ENCODE results near the gene SLC1A5. TPM values are rescaled to one million over a fixed set of nuclear protein-coding genes. Genes with fewer than 3 reads are reported as not detected.

Gene SLC1A5
- total RNA-seq, 1 donor = 354 TPM

GRCh38 chr19:46802152-46802551, 13.8 kb upstream of the SLC1A5 start:
- Histone ChIP-seq H3K27ac (ENCODE audit: low read depth, low read length) (no peak overlapping the region), H3K79me2 (ENCODE audit: insufficient read depth, low read length) (no peaks in the 10 kb centered on the region), H4K20me1 (ENCODE audit: insufficient read depth, low read length) (no peaks in the 10 kb centered on the region), H3K4me1 (ENCODE audit: insufficient read depth, low read length) (no peaks in the 10 kb centered on the region), H3K36me3 (ENCODE audit: insufficient read depth, low read length) (no peaks in the 10 kb centered on the region), H3K9me3 (ENCODE audit: low read depth, low read length) (no peaks in the 10 kb centered on the region), H3K27me3 (ENCODE audit: insufficient read depth, low read length) (no peaks in the 10 kb centered on the region), H2AFZ (ENCODE audit: low read length) (no peak overlapping the region), H3K4me2 (ENCODE audit: insufficient read depth, low read length) (no peak overlapping the region), H3K4me3 (ENCODE audit: insufficient read depth, low read length) (no peak overlapping the region)
- no peak for TF ChIP-seq CTCF (IDR thresholded peaks at IDR 0.05; ENCODE audit: extremely low read depth, low read depth, low read length)
- no peak for DNase-seq (ENCODE audit: insufficient read length, low spot score, missing footprints)

GRCh38 chr19:46798713-46799112, 10.3 kb upstream of the SLC1A5 start:
- no peak for DNase-seq (ENCODE audit: insufficient read length, low spot score, missing footprints)
- no peak for TF ChIP-seq CTCF (IDR thresholded peaks at IDR 0.05; ENCODE audit: extremely low read depth, low read depth, low read length)
- Histone ChIP-seq H3K27me3 (ENCODE audit: insufficient read depth, low read length) (no peaks in the 10 kb centered on the region), H4K20me1 (ENCODE audit: insufficient read depth, low read length) (no peaks in the 10 kb centered on the region), H3K36me3 (ENCODE audit: insufficient read depth, low read length) (no peaks in the 10 kb centered on the region), H3K4me2 (ENCODE audit: insufficient read depth, low read length) (no peak overlapping the region), H3K9me3 (ENCODE audit: low read depth, low read length) (no peaks in the 10 kb centered on the region), H3K27ac (ENCODE audit: low read depth, low read length) (no peak overlapping the region), H3K79me2 (ENCODE audit: insufficient read depth, low read length) (no peaks in the 10 kb centered on the region), H2AFZ (ENCODE audit: low read length) (no peak overlapping the region), H3K4me1 (ENCODE audit: insufficient read depth, low read length) (peaks cover 12% of the 10 kb centered on the region), H3K4me3 (ENCODE audit: insufficient read depth, low read length) (no peak overlapping the region)

GRCh38 chr19:46797881-46798280, 9.5 kb upstream of the SLC1A5 start:
- TF ChIP-seq CTCF (IDR thresholded peaks at IDR 0.05; ENCODE audit: extremely low read depth, low read depth, low read length) = no peak
- Histone ChIP-seq H3K27me3 (ENCODE audit: insufficient read depth, low read length) (no peaks in the 10 kb centered on the region), H3K4me3 (ENCODE audit: insufficient read depth, low read length) (no peak overlapping the region), H3K36me3 (ENCODE audit: insufficient read depth, low read length) (no peaks in the 10 kb centered on the region), H3K4me1 (ENCODE audit: insufficient read depth, low read length) (peaks cover 18% of the 10 kb centered on the region), H3K79me2 (ENCODE audit: insufficient read depth, low read length) (no peaks in the 10 kb centered on the region), H3K27ac (ENCODE audit: low read depth, low read length) (no peak overlapping the region), H2AFZ (ENCODE audit: low read length) (no peak overlapping the region), H3K4me2 (ENCODE audit: insufficient read depth, low read length) (no peak overlapping the region), H4K20me1 (ENCODE audit: insufficient read depth, low read length) (no peaks in the 10 kb centered on the region), H3K9me3 (ENCODE audit: low read depth, low read length) (no peaks in the 10 kb centered on the region)
- DNase-seq (ENCODE audit: insufficient read length, low spot score, missing footprints) = no peak

- H3K27ac ChIP-seq (ENCODE audit: low read depth, low read length) = no peak overlapping the region
- no peak overlapping the region for H2AFZ ChIP-seq (ENCODE audit: low read length)
- H3K36me3 ChIP-seq (ENCODE audit: insufficient read depth, low read length) = no peaks in the 10 kb centered on the region
- H3K4me3 ChIP-seq (ENCODE audit: insufficient read depth, low read length) = no peak overlapping the region
- H4K20me1 ChIP-seq (ENCODE audit: insufficient read depth, low read length) = peaks cover 8% of the 10 kb centered on the region
- H3K9me3 ChIP-seq (ENCODE audit: low read depth, low read length) = no peaks in the 10 kb centered on the region
- H3K79me2 ChIP-seq (ENCODE audit: insufficient read depth, low read length) = peaks cover 13% of the 10 kb centered on the region
- no peak overlapping the region for H3K4me2 ChIP-seq (ENCODE audit: insufficient read depth, low read length)
- TF ChIP-seq CTCF (IDR thresholded peaks at IDR 0.05; ENCODE audit: extremely low read depth, low read depth, low read length) = no peak
- no peaks in the 10 kb centered on the region for H3K27me3 ChIP-seq (ENCODE audit: insufficient read depth, low read length)
- DNase-seq (ENCODE audit: insufficient read length, low spot score, missing footprints) = peak; percentile 46
- peaks cover 24% of the 10 kb centered on the region for H3K4me1 ChIP-seq (ENCODE audit: insufficient read depth, low read length)
Measured at GRCh38 chr19:46791944-46792343, 3.5 kb upstream of the SLC1A5 start.

Data from osteoblast (primary cell).